GM04503 (cell line): ENCODE results near the gene FUT6.

Experiments
- DNase-seq: peaks from one replicate; pipeline ENCODE4 v3.0.0-alpha.2; 2012; ENCODE audit warnings: low read depth

FUT6 gene

GRCh38 chr19:5827891-5828660, 11.4 kb downstream of the FUT6 start:
- DNase-seq = peak; percentile 13

GRCh38 chr19:5827342-5827890, 12.1 kb downstream of the FUT6 start:
- DNase-seq = no peak

GRCh38 chr19:5826531-5827341, 12.8 kb downstream of the FUT6 start:
- DNase-seq = no peak

GRCh38 chr19:5825178-5825577, 14.3 kb downstream of the FUT6 start:
- no peak for DNase-seq

GRCh38 chr19:5824751-5825150, 14.8 kb downstream of the FUT6 start:
- DNase-seq = no peak

- no peak for DNase-seq
Measured at GRCh38 chr19:5823579-5824281, 15.8 kb downstream of the FUT6 start.

- no peak for DNase-seq
Measured at GRCh38 chr19:5822181-5822844, 17.2 kb downstream of the FUT6 start.

GRCh38 chr19:5821521-5822180, 17.9 kb downstream of the FUT6 start:
- no peak for DNase-seq

- DNase-seq = no peak
Measured at GRCh38 chr19:5820785-5821184, 18.7 kb downstream of the FUT6 start.

GRCh38 chr19:5818594-5818993, 20.9 kb downstream of the FUT6 start:
- DNase-seq = no peak

- DNase-seq = no peak
Measured at GRCh38 chr19:5817218-5817617, 22.3 kb downstream of the FUT6 start.

- no peak for DNase-seq
Measured at GRCh38 chr19:5814852-5815246, 24.7 kb downstream of the FUT6 start.

GRCh38 chr19:5814123-5814851, 25.2 kb downstream of the FUT6 start:
- no peak for DNase-seq

GRCh38 chr19:5811117-5811516, 28.4 kb downstream of the FUT6 start:
- no peak for DNase-seq

- no peak for DNase-seq
Measured at GRCh38 chr19:5809469-5809868, 30.0 kb downstream of the FUT6 start.

- no peak for DNase-seq
Measured at GRCh38 chr19:5809053-5809452, 30.4 kb downstream of the FUT6 start.

GRCh38 chr19:5808120-5808816, 31.2 kb downstream of the FUT6 start:
- no peak for DNase-seq

GRCh38 chr19:5806905-5807304, 32.6 kb downstream of the FUT6 start:
- no peak for DNase-seq

- DNase-seq = no peak
Measured at GRCh38 chr19:5806133-5806489, 33.4 kb downstream of the FUT6 start.

- DNase-seq = no peak
Measured at GRCh38 chr19:5805462-5806132, 33.9 kb downstream of the FUT6 start.
